ENCODE measurements around the gene RPL38.

GRCh38 chr17:74163836-74164235 lies 39.6 kb upstream of the RPL38 start:
- no peak for TF ChIP-seq CTCF (IDR thresholded peaks at IDR 0.05; ENCODE audit: low read depth, low read length, poor library complexity, severe bottlenecking)
- no peak for TF ChIP-seq EZH2phosphoT487 (IDR thresholded peaks at IDR 0.05; ENCODE audit: borderline replicate concordance, low read length)

All from DOHH2 (cell line).